Thyroid gland (tissue), 4 donors: ENCODE results near the gene MEP1B. TPM values are rescaled to one million over a fixed set of nuclear protein-coding genes. Genes with fewer than 3 reads are reported as not detected.
"Not testable (repeated sequence)": the region's sequence is repeated elsewhere in the genome, so short reads cannot be mapped to it uniquely, and the experiment has no call there.

Experiments used
- DNase-seq, 2 donors: peaks; one replicate each; pipeline ENCODE4 v3.0.0-alpha.2; 2019
- H3K27ac ChIP-seq, 3 donors: fragments of 200-600 bp; sonication (generic); 1 replicate in 2 of 3; 2 replicates in 1 of 3; pipeline ENCODE4 v1.5.1; 2016 to 2019; ENCODE audit warnings: mild to moderate bottlenecking in 1 of 3, moderate library complexity in 1 of 3
- H3K27me3 ChIP-seq: fragments of 200-600 bp; sonication (generic); one replicate; pipeline ENCODE4 v1.5.1; 2019
- H3K36me3 ChIP-seq, 2 donors: fragments of 200-600 bp; sonication (generic); one replicate each; pipeline ENCODE4 v1.5.1; 2016 to 2019
- H3K4me1 ChIP-seq, 2 donors: fragments of 200-600 bp; sonication (generic); one replicate each; pipeline ENCODE4 v1.5.1; 2017 to 2019
- H3K4me3 ChIP-seq, 3 donors: fragments of 200-600 bp; sonication (generic); replicated peaks in 1 of 3; 1 replicate in 2 of 3; 2 replicates in 1 of 3; pipeline ENCODE4 v1.5.1; 2016; ENCODE audit warnings: mild to moderate bottlenecking in 1 of 3
- H3K9me3 ChIP-seq: fragments of 200-600 bp; sonication (generic); one replicate; pipeline ENCODE4 v1.5.1; 2017
- POLR2A ChIP-seq, 2 donors: fragments of 450-650 bp; IDR thresholded peaks; one replicate each; pipeline ENCODE4 v1.6.1; 2017; ENCODE audit warnings: antibody characterized with exemption in 2 of 2, mild to moderate bottlenecking in 2 of 2, moderate library complexity in 1 of 2
- WGBS, 2 donors: methylation state at CpG; one replicate each; pipeline ENCODE4 v1.1.5; 2017; 5-methylcytosine and 5-hydroxymethylcytosine counted together
- intact Hi-C: fragments of 100-400 bp; cut with DNase I; formaldehyde crosslinking; loops from one replicate; pipeline ENCODE4 v1.15.1; 2023
- total RNA-seq, 4 donors: library from RNA; depleted of rRNA; stranded (reverse); fragments of >200 nt; gene quantifications; one replicate each; pipeline ENCODE4 v1.2.3, GENCODE V29; 2016
- TF ChIP-seq, protein P1 (sequence below), 6 experiments: fragments of 200-600 bp in 3 of 6; fragments of 450-650 bp in 3 of 6; sonication (generic) in 3 of 6; IDR thresholded peaks; one replicate each; pipeline ENCODE4 v1.5.1; 2016 to 2019; ENCODE audit warnings: antibody characterized with exemption in 6 of 6, mild to moderate bottlenecking in 2 of 6, inconsistent platforms in 1 of 6, moderate library complexity in 1 of 6

MEP1B gene
- total RNA-seq, 4 donors from 2014 or later: 0.38 TPM; not detected in 3

DNA sequence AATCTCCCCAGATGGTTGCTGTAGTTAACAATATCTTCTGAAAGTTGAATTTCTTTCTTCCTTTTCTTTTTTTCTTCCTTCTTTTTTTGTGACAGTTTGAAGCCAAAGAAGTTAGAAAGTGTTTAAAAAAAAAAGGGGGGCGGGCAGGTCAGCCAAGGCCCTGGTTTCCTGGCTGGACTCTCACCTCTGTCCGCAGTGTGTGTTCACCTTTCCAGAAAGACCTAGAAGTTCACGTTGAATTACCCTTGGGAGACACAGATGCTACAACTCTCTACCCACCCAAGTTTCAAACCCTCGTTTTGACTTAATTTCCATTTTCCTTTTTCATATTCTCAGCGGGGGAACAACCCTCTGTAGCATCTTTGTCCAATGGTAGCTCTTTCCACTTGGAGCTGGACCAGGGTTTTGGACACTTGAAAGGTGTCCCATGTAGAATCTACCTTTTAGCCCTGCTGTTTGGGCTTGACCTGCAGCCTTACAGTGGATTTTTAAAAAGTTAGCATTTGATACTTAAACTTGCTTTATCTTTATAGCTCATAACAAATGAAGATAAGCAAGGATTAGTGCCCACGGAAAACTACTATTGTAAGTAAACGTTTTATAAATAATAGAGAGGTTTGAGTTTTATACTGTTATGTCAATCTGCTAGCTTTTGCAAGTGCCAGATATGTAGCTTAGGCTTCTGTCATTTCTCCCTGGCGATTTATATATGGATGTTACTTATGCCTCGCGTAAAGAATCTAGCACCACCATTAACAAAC, 20.0 kb downstream of the MEP1B start:
- H3K27me3 ChIP-seq: no peaks in the 10 kb centered on the region
- no peaks in the 10 kb centered on the region for H3K36me3 ChIP-seq
- H3K27ac ChIP-seq: no peak overlapping the region
- H3K4me3 ChIP-seq: no peak overlapping the region
- H3K4me1 ChIP-seq: no peaks in the 10 kb centered on the region
- TF ChIP-seq POLR2A (IDR thresholded peaks at IDR 0.05): no peak
- TF ChIP-seq, protein P1, sequence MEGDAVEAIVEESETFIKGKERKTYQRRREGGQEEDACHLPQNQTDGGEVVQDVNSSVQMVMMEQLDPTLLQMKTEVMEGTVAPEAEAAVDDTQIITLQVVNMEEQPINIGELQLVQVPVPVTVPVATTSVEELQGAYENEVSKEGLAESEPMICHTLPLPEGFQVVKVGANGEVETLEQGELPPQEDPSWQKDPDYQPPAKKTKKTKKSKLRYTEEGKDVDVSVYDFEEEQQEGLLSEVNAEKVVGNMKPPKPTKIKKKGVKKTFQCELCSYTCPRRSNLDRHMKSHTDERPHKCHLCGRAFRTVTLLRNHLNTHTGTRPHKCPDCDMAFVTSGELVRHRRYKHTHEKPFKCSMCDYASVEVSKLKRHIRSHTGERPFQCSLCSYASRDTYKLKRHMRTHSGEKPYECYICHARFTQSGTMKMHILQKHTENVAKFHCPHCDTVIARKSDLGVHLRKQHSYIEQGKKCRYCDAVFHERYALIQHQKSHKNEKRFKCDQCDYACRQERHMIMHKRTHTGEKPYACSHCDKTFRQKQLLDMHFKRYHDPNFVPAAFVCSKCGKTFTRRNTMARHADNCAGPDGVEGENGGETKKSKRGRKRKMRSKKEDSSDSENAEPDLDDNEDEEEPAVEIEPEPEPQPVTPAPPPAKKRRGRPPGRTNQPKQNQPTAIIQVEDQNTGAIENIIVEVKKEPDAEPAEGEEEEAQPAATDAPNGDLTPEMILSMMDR (IDR thresholded peaks at IDR 0.05): no peak
- H3K9me3 ChIP-seq: no peaks in the 10 kb centered on the region
- WGBS, 2 donors: 84 to 91% methylated on average over 10 of the region's 10 CpGs
- intact Hi-C loops: no loop called here
- DNase-seq: no peak

DNA sequence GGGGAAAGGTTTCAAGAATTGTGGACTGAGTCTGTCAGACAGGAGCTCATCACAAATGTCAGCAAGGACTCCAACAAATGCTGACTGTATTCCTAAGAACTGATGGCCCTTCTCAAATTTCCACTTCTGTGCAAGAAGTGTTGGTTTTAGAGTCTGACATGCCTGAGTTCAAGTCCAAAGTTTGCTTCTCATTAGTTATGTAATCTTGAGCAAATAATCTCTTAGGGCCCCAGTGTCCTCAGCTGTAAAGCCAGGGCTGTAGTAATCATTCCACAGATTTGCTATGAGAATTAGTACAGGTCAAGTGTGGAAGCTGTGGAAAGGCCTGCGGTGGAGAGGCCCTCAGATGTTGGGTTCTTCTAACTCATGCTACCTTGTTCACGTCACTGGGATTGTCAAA, 23.9 kb downstream of the MEP1B start:
- Histone ChIP-seq H3K27me3 (no peaks in the 10 kb centered on the region), H3K27ac (no peak overlapping the region), H3K36me3 (no peaks in the 10 kb centered on the region), H3K4me1 (no peaks in the 10 kb centered on the region), H3K4me3 (no peak overlapping the region), H3K9me3 (no peaks in the 10 kb centered on the region)
- intact Hi-C loops: no loop called here
- TF ChIP-seq, protein P1 (IDR thresholded peaks at IDR 0.05): no peak
- no peak for TF ChIP-seq POLR2A (IDR thresholded peaks at IDR 0.05)
- 66 to 70% methylated on average over 2 of the region's 2 CpGs for WGBS, 2 donors
- no peak for DNase-seq

DNA sequence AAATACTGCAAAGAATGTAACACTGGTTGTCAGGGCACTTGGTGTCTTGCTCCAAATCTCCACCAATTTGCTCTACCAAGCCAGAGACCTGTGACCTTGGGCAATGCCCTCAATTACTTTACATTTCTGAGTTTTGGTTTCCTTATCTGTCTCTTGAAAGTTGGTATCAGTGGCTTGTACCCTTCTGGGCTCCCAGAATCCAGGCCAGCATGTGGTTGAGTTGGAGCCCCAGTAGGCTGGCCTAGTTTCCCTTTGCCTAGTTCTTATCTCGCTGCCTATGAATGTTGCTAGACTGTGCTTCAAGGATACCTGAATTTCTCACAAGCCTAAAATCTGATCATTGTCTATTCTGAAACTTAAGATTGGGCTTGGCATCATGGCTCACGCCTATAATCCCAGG, 26.6 kb downstream of the MEP1B start:
- no peak overlapping the region for H3K4me3 ChIP-seq
- no peaks in the 10 kb centered on the region for H3K27me3 ChIP-seq
- no peaks in the 10 kb centered on the region for H3K4me1 ChIP-seq
- intact Hi-C loops: no loop called here
- no peaks in the 10 kb centered on the region for H3K36me3 ChIP-seq
- WGBS, 2 donors: 95 to 98% methylated on average over 2 of the region's 2 CpGs
- no peak for DNase-seq
- no peaks in the 10 kb centered on the region for H3K9me3 ChIP-seq
- TF ChIP-seq, protein P1 (IDR thresholded peaks at IDR 0.05): no peak
- no peak for TF ChIP-seq POLR2A (IDR thresholded peaks at IDR 0.05)
- no peak overlapping the region for H3K27ac ChIP-seq

DNA sequence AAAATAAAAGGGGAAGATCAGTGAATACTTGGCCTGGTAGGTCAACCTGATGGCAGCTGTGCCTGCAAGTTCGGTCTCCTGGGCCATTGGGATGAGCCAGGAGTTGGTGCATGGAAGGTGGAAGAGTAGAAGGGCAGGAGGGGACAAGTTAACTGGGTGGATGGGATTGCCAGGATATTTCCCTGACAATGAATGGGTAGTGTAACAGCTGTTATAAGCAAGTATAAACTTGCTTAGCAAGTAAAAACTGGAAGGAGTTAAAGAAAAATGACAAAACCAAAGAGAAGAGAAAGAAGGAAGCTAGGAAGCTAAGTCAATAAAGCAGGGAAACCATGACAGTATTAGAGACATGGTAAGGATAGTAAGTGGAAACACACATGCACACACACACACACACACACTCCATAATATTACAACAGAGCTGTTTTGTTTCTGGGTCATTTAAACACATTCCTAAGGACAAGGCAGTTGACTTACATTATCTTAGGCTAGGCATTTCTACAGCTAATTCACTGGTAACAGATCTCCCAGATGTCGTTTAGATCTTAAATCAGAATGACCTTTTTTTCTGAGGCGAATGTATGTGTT, 29.7 kb downstream of the MEP1B start:
- 87 to 90% methylated on average over 3 of the region's 3 CpGs for WGBS, 2 donors
- intact Hi-C loops: no loop called here

DNA sequence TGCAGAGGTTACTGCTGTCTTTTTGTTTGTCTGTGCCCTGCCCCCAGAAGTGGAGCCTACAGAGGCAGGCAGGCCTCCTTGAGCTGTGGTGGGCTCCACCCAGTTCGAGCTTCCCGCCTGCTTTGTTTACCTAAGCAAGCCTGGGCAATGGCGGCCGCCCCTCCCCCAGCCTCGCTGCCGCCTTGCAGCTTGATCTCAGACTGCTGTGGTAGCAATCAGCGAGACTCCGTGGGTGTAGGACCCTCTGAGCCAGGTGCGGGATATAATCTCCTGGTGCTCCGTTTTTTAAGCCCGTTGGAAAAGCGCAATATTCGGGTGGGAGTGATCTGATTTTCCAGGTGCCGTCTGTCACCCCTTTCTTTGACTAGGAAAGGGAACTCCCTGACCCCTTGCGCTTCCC, 43.5 kb downstream of the MEP1B start:
- intact Hi-C loops, H3K36me3 ChIP-seq, DNase-seq, H3K9me3 ChIP-seq, H3K27ac ChIP-seq, H3K4me1 ChIP-seq, H3K4me3 ChIP-seq, H3K27me3 ChIP-seq: not testable (repeated sequence)
- WGBS, 2 donors: 95 to 98% methylated on average over 15 of the region's 15 CpGs

More for the DNA sequence above, 29.7 kb downstream of the MEP1B start:
- Histone ChIP-seq H3K9me3 (no peaks in the 10 kb centered on the region), H3K4me1 (no peaks in the 10 kb centered on the region), H3K36me3 (no peaks in the 10 kb centered on the region), H3K27me3 (no peaks in the 10 kb centered on the region), H3K4me3 (no peak overlapping the region), H3K27ac (no peak overlapping the region)
- TF ChIP-seq, protein P1 (IDR thresholded peaks at IDR 0.05): no peak
- no peak for TF ChIP-seq POLR2A (IDR thresholded peaks at IDR 0.05)
- DNase-seq: no peak
